GM18858 (cell line): ENCODE results near the gene LENG1.
"Not testable (repeated sequence)": the region's sequence is repeated elsewhere in the genome, so short reads cannot be mapped to it uniquely, and the experiment has no call there.

Experiments used
- ATAC-seq: cut with Tn5 transposase; IDR thresholded peaks from one replicate; pipeline ENCODE4 v1.9.1; 2021; ENCODE audit not compliant: unreplicated experiment

Gene LENG1

DNA sequence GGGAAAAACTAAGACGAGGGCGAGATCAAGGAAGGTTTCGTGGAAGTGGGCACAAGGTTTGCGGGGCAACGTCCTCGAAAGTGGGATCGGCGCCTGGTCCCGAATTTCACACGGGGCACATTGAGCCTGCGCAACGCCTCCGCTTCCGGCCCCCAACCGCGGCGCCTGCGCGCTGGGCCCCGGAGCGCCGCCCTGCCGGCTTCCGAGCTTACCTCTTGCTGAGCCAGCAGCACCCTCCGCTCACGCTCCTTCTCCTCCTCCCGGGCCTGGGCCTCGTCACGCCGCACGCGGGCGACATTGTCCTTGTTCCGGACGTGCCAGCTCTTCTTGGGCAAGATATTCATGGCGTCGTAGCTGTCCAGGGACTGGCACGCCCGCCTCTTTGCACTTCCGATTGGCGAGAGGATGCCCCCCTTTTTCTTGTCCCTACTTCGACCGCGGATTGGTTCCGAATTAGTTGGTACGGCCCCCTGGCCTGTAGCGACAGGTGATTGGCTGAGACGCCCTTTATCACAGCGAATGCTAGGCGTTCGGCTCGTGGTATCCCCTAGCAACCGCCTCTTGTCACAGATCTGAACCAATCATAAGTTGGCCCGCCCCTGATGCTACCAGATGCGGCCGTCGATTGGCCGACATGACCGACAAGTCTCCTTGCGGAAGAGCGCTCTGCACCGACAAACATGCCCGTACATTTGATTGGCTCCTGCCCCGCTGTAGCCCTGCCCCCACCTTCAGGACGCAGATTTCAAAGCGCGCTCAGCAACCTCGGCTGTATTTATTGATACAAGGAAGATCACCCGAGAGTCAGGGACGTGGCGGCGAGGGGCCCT, at the start of gene LENG1:
Gene LENG1, minus strand, starts transcription at position 370 of the 830 bp plus-strand sequence. Its CDS starts 26 bp downstream, at position 344.
- peak; percentile 86 for ATAC-seq

DNA sequence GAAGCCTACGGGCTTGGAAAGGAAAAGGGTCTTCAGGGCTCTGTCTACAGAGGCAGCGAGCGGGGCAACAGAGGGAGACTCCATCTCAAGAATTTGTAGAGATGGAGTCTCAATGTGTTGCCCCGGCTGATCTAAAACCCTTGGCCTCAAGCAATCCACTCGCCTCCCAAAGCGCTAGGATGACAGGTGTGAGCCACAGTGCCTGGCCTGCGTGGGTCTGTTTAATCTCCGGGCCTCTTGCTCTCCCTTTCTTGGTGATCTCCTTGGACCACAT, 49.2 kb upstream of the LENG1 start:
- no peak for ATAC-seq

DNA sequence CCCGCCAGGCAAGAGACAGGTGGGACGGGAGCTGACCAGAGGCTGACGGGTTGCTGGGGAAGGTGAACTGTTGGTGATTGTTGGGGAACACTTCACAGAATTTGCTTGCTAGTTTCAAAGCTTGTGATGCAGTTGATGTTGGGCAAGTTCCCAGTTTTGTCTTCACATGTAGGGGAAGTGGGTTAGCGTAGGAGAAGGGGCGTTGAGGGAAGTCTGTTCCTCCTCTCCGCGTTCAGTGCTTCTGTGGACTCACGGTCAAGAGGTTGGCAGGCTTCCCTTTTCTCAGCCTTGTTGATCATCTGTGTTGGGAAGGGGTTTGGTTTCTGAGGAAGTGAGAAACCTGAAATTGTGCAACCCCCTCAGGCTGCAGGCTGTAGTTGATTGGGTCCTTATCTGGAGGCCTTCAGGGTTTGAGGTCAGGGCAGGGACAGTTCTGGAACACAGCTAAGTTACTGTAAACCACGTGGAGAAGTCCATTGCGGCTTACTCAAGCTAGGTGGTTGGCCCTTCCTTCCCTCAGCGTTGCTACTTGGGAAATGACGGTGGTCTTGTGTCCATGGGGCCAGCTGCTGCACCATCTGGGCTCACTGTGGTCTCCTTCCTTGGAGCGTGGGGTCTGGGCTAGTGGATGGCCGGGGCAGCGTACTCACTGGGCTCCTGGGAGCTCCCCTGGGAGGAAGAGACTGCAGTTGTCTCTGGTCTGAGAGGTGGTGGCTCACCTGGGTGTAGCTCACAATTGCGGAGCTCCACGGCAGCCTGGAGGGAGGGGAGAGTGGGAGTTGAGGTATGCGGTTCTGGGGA, 48.7 kb upstream of the LENG1 start:
- ATAC-seq: no peak

DNA sequence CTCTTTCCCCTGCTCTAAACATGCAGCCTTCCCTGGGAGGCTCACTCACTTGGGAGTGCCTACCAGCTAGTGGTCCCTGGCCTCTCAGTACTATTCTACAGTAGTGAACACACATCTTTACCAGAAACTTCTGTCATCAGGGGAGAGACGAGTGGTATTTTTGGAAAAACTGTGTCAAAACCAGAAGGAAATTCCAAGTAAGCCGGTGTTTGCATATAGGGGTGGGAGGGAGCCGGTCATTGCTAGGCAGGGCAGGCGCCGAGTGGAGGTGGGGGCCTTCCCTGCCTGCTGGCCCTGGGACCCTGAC, 48.1 kb upstream of the LENG1 start:
- no peak for ATAC-seq

DNA sequence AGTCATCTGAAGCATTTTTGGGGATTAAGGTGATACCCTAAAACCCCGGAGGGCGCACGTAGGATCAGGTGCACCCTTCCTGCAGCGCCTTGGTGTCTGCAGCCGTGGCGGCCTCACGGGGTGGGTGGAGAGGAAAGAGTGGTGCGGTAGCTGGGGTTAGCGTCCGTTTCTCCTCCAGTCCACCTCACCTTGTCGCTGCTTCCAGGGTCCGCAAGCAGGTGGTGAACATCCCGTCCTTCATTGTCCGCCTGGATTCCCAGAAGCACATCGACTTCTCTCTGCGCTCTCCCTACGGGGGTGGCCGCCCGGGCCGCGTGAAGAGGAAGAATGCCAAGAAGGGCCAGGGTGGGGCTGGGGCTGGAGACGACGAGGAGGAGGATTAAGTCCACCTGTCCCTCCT, 47.7 kb upstream of the LENG1 start:
- not testable (repeated sequence) for ATAC-seq

DNA sequence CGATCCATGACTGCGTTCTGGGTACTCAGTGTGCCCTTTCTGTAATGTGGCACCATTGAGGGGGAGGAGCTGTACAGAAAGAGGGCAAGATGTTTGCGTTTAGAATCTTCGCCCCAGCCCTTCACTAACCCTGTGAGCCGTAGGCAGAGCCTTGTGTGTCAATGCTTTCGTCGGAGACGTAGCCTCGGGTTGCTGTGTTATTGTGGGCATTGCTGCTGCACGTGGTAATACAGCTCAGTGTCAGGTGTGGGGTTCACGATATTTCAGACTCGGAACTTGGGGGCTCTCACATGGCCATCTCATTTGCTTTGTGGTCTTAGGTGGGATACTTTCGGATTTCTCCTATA, 47.3 kb upstream of the LENG1 start:
- ATAC-seq: no peak

DNA sequence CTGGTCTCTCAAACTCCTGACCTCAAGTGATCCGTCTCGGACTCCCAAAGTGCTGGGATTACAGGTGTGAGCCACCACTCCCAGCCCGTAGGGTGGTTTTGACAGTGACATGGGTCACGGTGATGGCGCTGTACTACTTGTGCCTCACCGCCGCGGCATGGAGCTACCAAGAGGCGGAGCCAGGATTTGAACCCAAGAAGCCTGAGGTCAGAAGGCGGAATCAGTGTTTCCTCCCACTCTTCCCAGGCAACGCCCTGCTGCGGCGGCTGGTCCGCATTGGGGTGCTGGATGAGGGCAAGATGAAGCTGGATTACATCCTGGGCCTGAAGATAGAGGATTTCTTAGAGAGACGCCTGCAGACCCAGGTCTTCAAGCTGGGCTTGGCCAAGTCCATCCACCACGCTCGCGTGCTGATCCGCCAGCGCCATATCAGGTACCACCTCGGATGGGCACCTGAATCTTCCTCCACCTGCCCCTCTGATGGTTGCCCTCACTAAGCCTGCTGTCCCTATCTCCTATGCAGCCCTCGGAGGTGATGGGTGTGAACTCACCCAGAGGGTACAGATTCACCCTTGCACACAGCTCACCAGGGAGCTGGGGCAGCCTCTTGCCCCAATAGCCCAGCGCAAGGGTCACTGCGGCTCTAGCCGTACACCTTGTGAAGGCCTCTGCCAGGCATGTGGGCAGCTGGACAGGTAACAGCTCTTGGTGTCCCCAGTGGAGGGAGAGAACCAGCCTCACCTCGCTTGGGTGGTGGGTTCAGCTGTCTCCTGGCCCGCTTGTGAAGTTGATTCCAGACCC, 46.7 kb upstream of the LENG1 start:
- ATAC-seq: no peak

DNA sequence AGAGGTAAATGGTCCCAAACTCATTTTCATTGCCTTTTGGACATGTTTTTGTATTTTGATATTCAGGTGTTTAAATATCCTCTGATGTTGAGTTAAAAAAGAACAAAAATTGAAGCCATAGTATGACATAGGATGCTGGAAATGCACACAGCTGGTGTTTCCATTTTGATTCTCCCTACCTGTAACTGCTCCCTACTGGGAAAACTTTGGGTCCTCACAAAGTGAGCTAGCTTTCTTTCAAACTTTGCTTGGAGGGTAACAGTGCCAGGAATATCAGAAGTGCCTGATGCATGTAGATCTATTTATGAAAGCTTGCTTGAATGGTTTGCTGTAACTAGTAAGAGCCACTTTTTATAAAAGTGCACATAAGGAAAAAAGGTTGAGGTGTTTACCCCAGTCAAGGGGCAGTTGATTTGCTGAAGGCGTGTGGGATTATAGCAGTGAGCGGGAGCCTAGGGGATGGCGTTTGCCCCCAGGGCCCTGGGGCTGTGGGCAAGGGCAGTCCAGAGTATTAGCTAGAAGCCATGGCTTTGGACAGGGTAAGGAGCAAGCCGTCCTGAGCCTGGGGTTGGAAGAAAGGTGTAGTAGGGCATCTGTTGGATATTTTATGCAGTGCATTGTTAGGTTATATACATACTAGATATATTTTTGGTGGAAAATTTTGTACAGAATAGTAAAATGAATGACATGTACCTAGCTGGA, 45.4 kb upstream of the LENG1 start:
- no peak for ATAC-seq

DNA sequence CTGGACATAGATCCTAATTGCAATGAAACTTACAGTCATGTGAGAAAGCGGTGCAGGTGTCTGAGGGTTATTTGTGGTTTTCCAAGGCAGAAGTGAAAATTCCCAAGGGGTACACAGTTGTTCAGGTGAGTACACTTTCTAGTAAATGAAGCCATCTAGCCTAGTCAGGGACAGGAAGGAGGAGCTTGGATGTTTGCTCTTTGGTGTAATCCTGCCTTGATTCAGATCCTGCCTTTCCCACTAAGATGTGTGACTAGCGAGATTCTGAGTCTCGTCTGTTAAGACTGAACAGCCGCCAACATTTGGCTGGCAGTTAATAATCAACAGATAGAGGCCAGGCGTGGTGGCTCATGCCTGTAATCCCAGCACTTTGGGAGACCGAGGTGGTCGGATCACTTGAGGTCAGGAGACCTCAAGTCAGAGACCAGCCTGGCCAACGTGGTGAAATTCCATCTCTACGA, 43.7 kb upstream of the LENG1 start:
- ATAC-seq: no peak

DNA sequence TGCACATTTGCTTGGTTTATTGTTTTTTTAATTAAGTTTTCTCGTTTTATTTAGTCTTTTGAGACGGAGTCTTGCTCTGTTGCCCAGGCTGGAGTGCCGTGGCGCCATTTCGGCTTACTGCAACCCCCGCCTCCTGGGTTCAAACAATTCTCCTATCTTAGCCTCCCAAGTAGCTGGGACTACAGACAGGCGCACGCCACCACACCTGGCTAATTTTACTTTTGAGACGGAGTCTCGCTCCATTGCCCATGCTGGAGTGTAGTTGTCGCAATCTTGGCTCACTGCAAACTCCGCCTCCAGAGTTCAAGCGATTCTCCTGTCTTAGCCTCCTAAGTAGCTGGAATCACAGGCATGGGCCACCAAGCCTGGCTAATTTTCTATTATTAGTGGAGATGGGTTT, 42.5 kb upstream of the LENG1 start:
- no peak for ATAC-seq

DNA sequence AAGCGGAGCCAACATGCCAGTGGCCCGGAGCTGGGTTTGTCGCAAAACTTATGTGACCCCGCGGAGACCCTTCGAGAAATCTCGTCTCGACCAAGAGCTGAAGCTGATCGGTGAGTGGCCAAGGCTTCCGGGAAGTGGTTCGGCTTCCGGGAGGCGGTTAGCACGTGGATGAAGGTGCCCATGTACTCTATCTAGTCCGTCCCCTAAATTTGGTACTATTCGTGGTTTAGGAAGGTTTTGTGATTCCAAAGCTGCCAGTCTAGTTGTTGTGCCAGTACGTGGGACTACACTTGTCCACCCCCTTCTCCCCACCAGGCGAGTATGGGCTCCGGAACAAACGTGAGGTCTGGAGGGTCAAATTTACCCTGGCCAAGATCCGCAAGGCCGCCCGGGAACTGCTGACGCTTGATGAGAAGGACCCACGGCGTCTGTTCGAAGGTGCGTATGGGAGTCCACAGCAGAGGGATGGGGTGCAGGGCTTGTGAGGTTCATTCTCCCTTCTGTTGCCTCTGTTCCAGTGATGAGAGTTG, 41.7 kb upstream of the LENG1 start:
- no peak for ATAC-seq

DNA sequence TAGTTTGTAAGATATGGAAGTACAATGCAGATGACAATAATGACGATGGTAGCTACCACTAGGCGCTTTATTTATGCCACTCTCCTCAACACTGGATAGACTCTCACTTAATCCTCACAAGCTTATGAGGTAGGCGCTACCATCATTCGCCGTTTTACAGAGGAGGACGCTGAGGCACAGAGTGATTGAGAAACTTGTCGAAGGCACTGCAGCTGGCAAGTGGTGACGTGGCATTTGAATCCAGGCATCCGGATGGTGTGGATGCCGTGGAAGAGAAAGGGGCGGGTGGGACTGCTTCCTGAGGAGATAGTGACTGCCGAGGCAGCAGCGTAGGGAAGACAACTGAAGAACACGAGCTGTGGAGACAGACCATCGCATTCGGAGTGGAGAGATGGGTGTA, 39.9 kb upstream of the LENG1 start:
- ATAC-seq: no peak

DNA sequence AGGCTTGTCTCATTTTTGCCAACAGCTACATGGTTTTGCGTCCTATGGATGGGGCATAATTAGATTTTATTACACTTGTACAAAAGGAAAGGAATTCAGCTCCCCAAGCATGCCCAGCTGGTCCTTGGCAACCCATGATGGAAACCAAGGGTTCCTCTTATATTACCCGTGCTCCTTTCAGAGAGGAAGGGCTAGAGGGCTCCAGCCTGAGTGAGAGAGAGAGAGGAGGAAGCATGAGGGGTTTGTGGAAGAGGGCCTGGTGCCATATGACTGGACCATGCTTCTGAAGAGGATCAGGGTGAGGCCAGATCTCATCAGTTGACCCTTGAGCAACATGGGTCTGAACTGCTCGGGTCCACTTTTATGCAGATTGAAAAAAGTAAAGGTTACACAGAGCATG, 37.6 kb upstream of the LENG1 start:
- ATAC-seq: no peak

DNA sequence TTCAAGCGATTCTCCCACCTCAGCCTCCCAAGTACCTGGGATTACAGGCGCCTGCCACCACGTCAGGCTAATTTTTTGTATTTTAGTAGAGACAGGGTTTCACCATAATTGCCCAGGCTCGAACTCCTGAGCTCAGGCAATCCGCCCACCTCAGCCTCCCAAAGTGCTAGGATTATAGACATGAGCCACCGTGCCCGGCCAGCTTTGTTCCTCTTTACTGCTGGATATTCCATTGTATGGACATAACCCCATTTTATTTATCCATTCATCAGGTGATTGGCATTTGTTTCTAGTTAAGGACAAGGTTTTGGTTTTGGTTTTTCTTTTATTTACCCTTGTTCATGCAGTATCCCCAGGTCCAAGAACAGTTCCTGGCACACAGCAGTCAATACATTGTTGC, 37.0 kb upstream of the LENG1 start:
- ATAC-seq: no peak

DNA sequence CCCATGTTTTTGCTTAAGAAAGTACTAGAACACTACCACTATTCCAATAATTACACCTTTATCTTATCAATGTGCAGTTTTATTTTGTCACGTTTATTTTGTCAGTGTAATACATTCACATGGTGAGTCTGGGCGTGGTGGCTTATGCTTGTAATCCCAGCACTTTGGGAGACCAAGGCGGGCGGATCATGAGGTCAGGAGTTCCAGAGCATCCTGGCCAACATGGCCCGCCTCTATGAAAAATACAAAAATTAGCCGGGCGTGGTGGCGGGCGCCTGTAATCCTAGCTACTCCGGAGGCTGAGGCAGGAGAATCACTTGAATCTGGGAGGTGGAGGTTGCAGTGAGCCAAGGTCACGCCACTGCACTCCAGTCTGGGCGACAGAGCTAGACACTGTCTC, 34.9 kb upstream of the LENG1 start:
- not testable (repeated sequence) for ATAC-seq

DNA sequence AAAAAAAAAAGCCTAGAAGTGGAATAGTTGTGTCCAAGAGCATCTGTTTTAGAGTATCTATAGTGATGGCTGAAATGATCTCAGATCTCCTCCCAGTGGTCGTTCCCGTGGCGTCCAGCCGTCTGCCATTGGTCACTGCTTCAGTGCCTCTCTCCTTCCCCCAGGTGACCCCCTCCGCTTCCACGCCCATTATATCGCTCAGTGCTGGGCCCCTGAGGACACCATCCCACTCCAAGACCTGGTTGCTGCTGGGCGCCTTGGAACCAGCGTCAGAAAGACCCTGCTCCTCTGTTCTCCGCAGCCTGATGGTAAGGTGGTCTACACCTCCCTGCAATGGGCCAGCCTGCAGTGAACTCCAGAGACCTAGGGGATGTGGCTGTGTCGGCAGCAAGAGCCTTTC, 33.5 kb upstream of the LENG1 start:
- ATAC-seq: no peak

DNA sequence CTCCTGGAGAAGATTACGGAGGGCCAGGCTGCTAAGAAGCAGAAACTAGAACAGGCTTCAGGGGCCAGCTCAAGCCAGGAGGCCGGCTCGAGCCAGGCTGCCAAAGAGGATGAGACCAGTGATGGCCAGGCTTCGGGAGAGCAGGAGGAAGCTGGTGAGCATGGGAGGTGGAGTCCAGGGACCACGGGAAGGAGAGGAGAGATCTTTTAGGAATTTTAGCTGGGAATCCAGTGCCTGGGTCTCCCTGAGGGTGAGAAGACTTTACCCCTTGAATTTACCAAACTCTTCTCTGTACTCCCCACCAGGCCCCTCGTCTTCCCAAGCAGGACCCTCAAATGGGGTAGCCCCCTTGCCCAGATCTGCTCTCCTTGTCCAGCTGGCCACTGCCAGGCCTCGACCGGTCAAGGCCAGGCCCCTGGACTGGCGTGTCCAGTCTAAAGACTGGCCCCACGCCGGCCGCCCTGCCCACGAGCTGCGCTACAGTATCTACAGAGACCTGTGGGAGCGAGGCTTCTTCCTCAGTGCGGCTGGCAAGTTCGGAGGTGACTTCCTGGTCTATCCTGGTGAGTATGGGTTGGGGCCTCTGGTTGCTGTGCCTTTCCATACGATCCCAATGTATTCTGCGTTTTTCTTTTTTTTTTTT, 32.4 kb upstream of the LENG1 start:
- no peak for ATAC-seq

DNA sequence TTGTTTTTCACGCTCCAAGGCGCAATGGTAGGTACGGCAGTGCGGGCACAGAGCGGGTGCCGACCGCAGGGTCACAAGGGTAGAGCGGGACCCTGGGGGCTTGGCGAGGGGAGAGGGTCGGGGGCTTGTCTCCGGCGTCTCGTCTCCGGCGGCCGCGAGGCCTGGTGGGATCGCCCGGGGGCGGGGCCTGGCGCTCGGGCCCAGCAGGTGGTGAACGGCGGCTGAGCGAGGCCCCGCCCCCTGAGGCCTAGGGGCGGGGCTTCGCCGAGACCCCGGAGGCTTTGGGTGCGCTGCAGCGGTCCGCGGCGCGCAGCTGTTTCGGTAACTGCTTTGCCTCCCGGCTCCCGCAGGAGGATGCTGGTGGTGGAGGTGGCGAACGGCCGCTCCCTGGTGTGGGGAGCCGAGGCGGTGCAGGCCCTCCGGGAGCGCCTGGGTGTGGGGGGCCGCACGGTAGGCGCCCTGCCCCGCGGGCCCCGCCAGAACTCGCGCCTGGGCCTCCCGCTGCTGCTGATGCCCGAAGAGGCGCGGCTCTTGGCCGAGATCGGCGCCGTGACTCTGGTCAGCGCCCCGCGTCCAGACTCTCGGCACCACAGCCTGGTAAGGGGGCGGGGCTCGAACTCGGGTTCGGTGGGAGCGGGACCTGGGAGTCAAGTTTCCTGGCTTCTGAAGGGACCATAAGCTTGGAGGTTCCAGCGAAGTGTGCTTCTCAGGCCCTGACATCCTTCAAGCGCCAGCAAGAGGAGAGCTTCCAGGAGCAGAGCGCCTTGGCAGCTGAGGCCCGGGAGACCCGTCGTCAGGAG, 31.7 kb upstream of the LENG1 start, which contains the start of gene TSEN34:
Gene TSEN34, plus strand, starts transcription at position 298 of the 800 bp plus-strand sequence. Its CDS starts 57 bp downstream, at position 355.
- ATAC-seq: peak; percentile 15

DNA sequence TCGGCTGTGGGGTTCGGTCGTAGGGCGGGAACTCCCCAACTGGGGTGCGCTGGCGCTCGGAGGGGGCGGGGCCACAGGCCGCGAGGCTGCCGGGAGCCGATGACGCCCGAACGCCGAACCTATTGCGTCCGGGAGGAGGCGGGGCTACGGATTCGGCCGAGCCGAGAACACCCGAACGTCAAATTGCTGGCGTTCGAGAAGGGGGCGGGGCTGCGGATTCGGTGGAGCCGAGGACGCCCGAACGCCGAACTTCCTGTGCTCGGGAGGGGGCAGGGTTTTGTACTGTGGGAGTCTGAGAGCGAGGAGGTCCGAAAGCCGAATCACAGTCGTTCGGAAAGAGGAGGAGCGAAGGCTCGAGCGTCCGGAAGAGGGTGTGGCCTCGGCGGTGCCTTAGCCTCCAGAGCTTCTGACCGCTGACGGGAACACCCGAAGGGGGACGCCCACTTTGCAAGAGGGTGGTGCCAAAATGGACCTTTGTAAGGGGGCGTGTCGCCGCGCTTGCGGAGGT, 31.0 kb upstream of the LENG1 start:
- peak; percentile 34 for ATAC-seq
